Neural cell (in vitro differentiated cells): ENCODE data around the gene GDPD3. TPM values are rescaled to one million over a fixed set of nuclear protein-coding genes. Genes with fewer than 3 reads are reported as not detected.

Experiments used
- H2AFZ ChIP-seq: fragments of 200-600, 300-800 bp; sonication (generic), shearing (Covaris generic); 2 replicates; pipeline ENCODE4 v1.6.0; 2014; ENCODE audit warnings: low read depth, mild to moderate bottlenecking, antibody characterized with exemption, low read length, moderate library complexity
- H3F3A ChIP-seq: fragments of 200-600 bp; shearing (Covaris generic); 2 replicates; pipeline ENCODE4 v1.6.1; 2016; ENCODE audit warnings: mild to moderate bottlenecking, moderate library complexity, mixed read lengths, antibody characterized with exemption, low read length; ENCODE audit not compliant: insufficient read depth, poor library complexity, severe bottlenecking
- H3K27ac ChIP-seq: fragments of 200-600, 300-800 bp; sonication (generic), shearing (Covaris generic); 2 replicates; pipeline ENCODE4 v1.5.1; 2014; ENCODE audit warnings: mild to moderate bottlenecking, low read length, moderate library complexity
- H3K27me3 ChIP-seq: fragments of 300-800, 200-600 bp; sonication (generic), shearing (Covaris generic); 2 replicates; pipeline ENCODE4 v1.6.0; 2014; ENCODE audit warnings: mild to moderate bottlenecking, low read depth, low read length, moderate library complexity; ENCODE audit not compliant: insufficient read depth
- H3K36me3 ChIP-seq: fragments of 300-800, 200-600 bp; sonication (generic), shearing (Covaris generic); 2 replicates; pipeline ENCODE4 v1.5.1; 2014; ENCODE audit warnings: mild to moderate bottlenecking, antibody characterized with exemption, low read length, moderate library complexity; ENCODE audit not compliant: insufficient read depth
- H3K4me2 ChIP-seq: fragments of 300-800, 200-600 bp; sonication (generic), shearing (Covaris generic); 2 replicates; pipeline ENCODE4 v1.6.0; 2014; ENCODE audit warnings: mild to moderate bottlenecking, low read length
- H3K4me3 ChIP-seq: fragments of 300-800, 200-600 bp; sonication (generic), shearing (Covaris generic); 2 replicates; pipeline ENCODE4 v1.5.1; 2014; ENCODE audit warnings: mild to moderate bottlenecking, low read length, moderate library complexity
- H3K79me2 ChIP-seq: fragments of 200-600 bp; shearing (Covaris generic); replicated peaks from 2 replicates; pipeline ENCODE4 v1.6.0; 2014; ENCODE audit warnings: mild to moderate bottlenecking, low read length, moderate library complexity; ENCODE audit not compliant: insufficient read depth
- H3K9ac ChIP-seq: fragments of 300-800, 200-600 bp; sonication (generic), shearing (Covaris generic); 2 replicates; pipeline ENCODE4 v1.6.1; 2016; ENCODE audit warnings: mild to moderate bottlenecking, low read length, mixed read lengths
- H3K9me2 ChIP-seq: fragments of 200-600 bp; shearing (Covaris generic); 2 replicates; pipeline ENCODE4 v1.6.1; 2016; ENCODE audit warnings: mild to moderate bottlenecking, low read length, mixed read lengths; ENCODE audit not compliant: insufficient read depth
- H3K9me3 ChIP-seq: fragments of 200-600, 300-800 bp; sonication (generic), shearing (Covaris generic); 2 replicates; pipeline ENCODE4 v1.6.1; 2016; ENCODE audit warnings: mild to moderate bottlenecking, mixed run types, low read length, moderate library complexity, mixed read lengths
- H4K20me1 ChIP-seq: fragments of 200-600 bp; shearing (Covaris generic); 2 replicates; pipeline ENCODE4 v1.6.1; 2016; ENCODE audit warnings: mild to moderate bottlenecking, mixed run types; ENCODE audit not compliant: insufficient read depth
- CTCF ChIP-seq: fragments of 450-650 bp; IDR thresholded peaks from 2 replicates; pipeline ENCODE4 v1.5.1; 2014; ENCODE audit warnings: antibody characterized with exemption, mild to moderate bottlenecking, moderate library complexity; ENCODE audit not compliant: poor library complexity, severe bottlenecking
- EP300 ChIP-seq: fragments of 450-650 bp; conservative IDR thresholded peaks from 2 replicates; pipeline ENCODE4 v1.6.1; 2014; ENCODE audit warnings: antibody characterized with exemption, mild to moderate bottlenecking, moderate library complexity; ENCODE audit not compliant: poor library complexity, severe bottlenecking
- EZH2 ChIP-seq: fragments of 200-600, 300-800 bp; shearing (Covaris generic), sonication (generic); IDR thresholded peaks from 2 replicates; pipeline ENCODE4 v1.6.1; 2014; ENCODE audit warnings: antibody characterized with exemption, low read length, borderline replicate concordance, mild to moderate bottlenecking; ENCODE audit not compliant: insufficient read depth, poor library complexity, severe bottlenecking
- MXI1 ChIP-seq: fragments of 450-650 bp; conservative IDR thresholded peaks from 2 replicates; pipeline ENCODE4 v1.6.1; 2014; ENCODE audit warnings: antibody characterized with exemption, mild to moderate bottlenecking; ENCODE audit not compliant: poor library complexity, severe bottlenecking
- POLR2AphosphoS5 ChIP-seq: IDR thresholded peaks from 2 replicates; pipeline ENCODE4 v1.6.1; 2012
- RAD21 ChIP-seq: fragments of 450-650 bp; conservative IDR thresholded peaks from 2 replicates; pipeline ENCODE4 v1.6.1; 2014; ENCODE audit warnings: antibody characterized with exemption, mild to moderate bottlenecking, moderate library complexity
- REST ChIP-seq: IDR thresholded peaks from 2 replicates; pipeline ENCODE4 v1.6.1; 2012; ENCODE audit warnings: borderline replicate concordance
- SMC3 ChIP-seq: fragments of 450-650 bp; conservative IDR thresholded peaks from 2 replicates; pipeline ENCODE4 v1.6.1; 2014; ENCODE audit warnings: antibody characterized with exemption, mild to moderate bottlenecking, moderate library complexity; ENCODE audit not compliant: poor library complexity
- TAF1 ChIP-seq: IDR thresholded peaks from 2 replicates; pipeline ENCODE4 v1.6.1; 2012; ENCODE audit warnings: low read depth
- polyA plus RNA-seq: library from polyadenylated mRNA; depleted of rRNA; stranded (reverse); fragments of >200 nt; gene quantifications from 2 replicates; pipeline ENCODE4 v1.2.3, GENCODE V29; 2014

The GDPD3 gene
- polyA plus RNA-seq, 1 donor from 2014 or later, result 2.7 TPM

- H3K4me3 ChIP-seq, result no peak overlapping the region
- no peak overlapping the region for H3K27ac ChIP-seq
- no peaks in the 10 kb centered on the region for H4K20me1 ChIP-seq
- no peaks in the 10 kb centered on the region for H3K36me3 ChIP-seq
- peaks cover 11% of the 10 kb centered on the region for H3K79me2 ChIP-seq
- H3F3A ChIP-seq, result no peaks in the 10 kb centered on the region
- no peak overlapping the region for H3K9ac ChIP-seq
- H3K4me2 ChIP-seq, result no peak overlapping the region
- H3K27me3 ChIP-seq, result no peaks in the 10 kb centered on the region
- no peak overlapping the region for H2AFZ ChIP-seq
- no peaks in the 10 kb centered on the region for H3K9me2 ChIP-seq
- TF ChIP-seq EZH2, result no peak
- no peak for TF ChIP-seq MXI1
- no peak for TF ChIP-seq POLR2AphosphoS5
- TF ChIP-seq REST, result no peak
- no peak for TF ChIP-seq TAF1
- TF ChIP-seq SMC3, result no peak
- no peak for TF ChIP-seq RAD21
- TF ChIP-seq CTCF, result no peak
- TF ChIP-seq EP300, result no peak
- H3K9me3 ChIP-seq, result no peaks in the 10 kb centered on the region
These were observed 42.8 kb downstream of the GDPD3 start for GRCh38 chr16:30070490-30070889.

GRCh38 chr16:30069611-30070462 lies 43.5 kb downstream of the GDPD3 start:
- Histone ChIP-seq H3K4me2 (no peak overlapping the region), H3K9ac (no peak overlapping the region), H3K36me3 (no peaks in the 10 kb centered on the region), H3K79me2 (peaks cover 11% of the 10 kb centered on the region), H3K27ac (no peak overlapping the region), H3K27me3 (no peaks in the 10 kb centered on the region), H2AFZ (no peak overlapping the region), H3K9me3 (no peaks in the 10 kb centered on the region), H4K20me1 (no peaks in the 10 kb centered on the region), H3F3A (no peaks in the 10 kb centered on the region), H3K4me3 (no peak overlapping the region), H3K9me2 (no peaks in the 10 kb centered on the region)
- TF ChIP-seq REST (no peak), SMC3 (no peak), EZH2 (no peak), MXI1 (no peak)
